HUES48 (cell line): Measurements from ENCODE around the gene LHX6.

Experiments
- H3K27ac ChIP-seq: one replicate; pipeline ENCODE4 v1.7.0; 2013; ENCODE audit warnings: low read depth, low read length, inconsistent platforms
- H3K27me3 ChIP-seq: 2 replicates; pipeline ENCODE4 v1.6.1; 2013; ENCODE audit warnings: mild to moderate bottlenecking, low read length; ENCODE audit not compliant: control insufficient read depth, insufficient read depth
- H3K36me3 ChIP-seq: 2 replicates; pipeline ENCODE4 v1.6.1; 2013; ENCODE audit warnings: low read length; ENCODE audit not compliant: control insufficient read depth, insufficient read depth
- H3K4me1 ChIP-seq: 2 replicates; pipeline ENCODE4 v1.6.1; 2013; ENCODE audit warnings: mild to moderate bottlenecking, low read length; ENCODE audit not compliant: control insufficient read depth, insufficient read depth
- H3K4me3 ChIP-seq: 2 replicates; pipeline ENCODE4 v1.5.1; 2013; ENCODE audit warnings: mild to moderate bottlenecking, low read depth, low read length
- H3K9ac ChIP-seq: 2 replicates; pipeline ENCODE4 v1.6.1; 2013; ENCODE audit warnings: mild to moderate bottlenecking, low read depth, low read length, moderate library complexity
- H3K9me3 ChIP-seq: 2 replicates; pipeline ENCODE4 v1.6.1; 2013; ENCODE audit warnings: low read length; ENCODE audit not compliant: control insufficient read depth, insufficient read depth

LHX6 gene

DNA sequence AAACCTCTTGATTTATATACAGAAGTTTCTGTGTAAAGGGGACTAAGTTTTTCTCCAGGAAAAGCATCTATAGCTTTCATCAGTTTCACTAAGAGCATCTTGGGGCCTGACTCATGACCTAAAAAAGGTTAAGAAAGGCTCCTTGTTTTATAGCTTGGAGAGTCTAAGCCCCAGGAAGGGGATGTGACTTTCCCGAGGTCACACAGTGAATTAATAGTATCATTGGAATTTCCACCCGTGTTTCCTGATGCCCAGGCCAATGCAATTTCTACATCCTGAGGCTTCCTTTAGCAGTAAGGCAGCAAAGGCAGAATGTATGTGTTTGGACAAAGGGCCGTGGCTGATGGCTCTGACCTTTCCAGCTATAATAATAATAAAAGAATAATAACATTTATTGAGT is 60.4 kb downstream of the LHX6 start:
- Histone ChIP-seq H3K27me3 (peaks cover 1% of the 10 kb centered on the region; the same call in 1 of the 2 replicates), H3K4me1 (no peaks in the 10 kb centered on the region), H3K36me3 (no peaks in the 10 kb centered on the region), H3K9ac (no peak overlapping the region), H3K27ac (no peak overlapping the region), H3K4me3 (no peak overlapping the region), H3K9me3 (no peaks in the 10 kb centered on the region)

DNA sequence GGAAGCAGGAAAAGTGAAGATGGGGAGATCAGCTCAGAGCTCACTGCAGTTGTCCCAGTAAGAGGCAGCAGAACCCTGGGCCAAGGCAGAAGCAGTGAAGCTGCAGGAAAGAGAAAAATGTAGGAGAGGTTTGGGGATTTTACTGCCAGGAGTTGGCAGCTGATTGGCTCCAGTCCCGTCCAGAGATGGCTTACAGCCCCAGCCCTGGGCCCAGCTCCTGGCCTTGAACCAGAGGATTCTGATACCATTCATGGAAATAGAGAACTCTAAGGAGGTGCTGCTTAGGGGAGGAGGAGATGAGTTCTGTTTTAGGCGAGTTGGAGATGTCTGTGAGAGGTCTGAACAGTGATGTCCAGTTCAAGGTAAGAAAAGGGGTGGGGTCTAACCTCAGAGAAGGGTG is 64.5 kb downstream of the LHX6 start:
- Histone ChIP-seq H3K27ac (no peak overlapping the region), H3K9me3 (peaks cover 7% of the 10 kb centered on the region; the same call in 1 of the 2 replicates), H3K27me3 (no peaks in the 10 kb centered on the region; the same call in 1 of the 2 replicates), H3K4me1 (no peaks in the 10 kb centered on the region), H3K36me3 (no peaks in the 10 kb centered on the region), H3K4me3 (no peak overlapping the region), H3K9ac (no peak overlapping the region)

- Histone ChIP-seq H3K9ac (no peak overlapping the region), H3K27ac (no peak overlapping the region), H3K4me3 (no peak overlapping the region), H3K4me1 (0 out of 2 replicates have a peak, but pooled peaks cover 4% of the 10 kb centered on the region), H3K27me3 (no peaks in the 10 kb centered on the region; the same call in 1 of the 2 replicates), H3K36me3 (no peaks in the 10 kb centered on the region), H3K9me3 (peaks cover 7% of the 10 kb centered on the region; the same call in 1 of the 2 replicates)
Measured at GRCh38 chr9:122162415-122162814, 66.3 kb downstream of the LHX6 start.

GRCh38 chr9:122159925-122160246 is 68.9 kb downstream of the LHX6 start:
- Histone ChIP-seq H3K4me3 (peak overlapping the region; percentile 81), H3K9ac (no peak overlapping the region), H3K36me3 (no peaks in the 10 kb centered on the region), H3K4me1 (peaks cover 4% of the 10 kb centered on the region; the same call in 1 of the 2 replicates), H3K27me3 (no peaks in the 10 kb centered on the region), H3K27ac (no peak overlapping the region), H3K9me3 (peaks cover 7% of the 10 kb centered on the region; the same call in 1 of the 2 replicates)

- H3K27me3 ChIP-seq = no peaks in the 10 kb centered on the region
- peaks cover 7% of the 10 kb centered on the region; the same call in 1 of the 2 replicates for H3K9me3 ChIP-seq
- no peaks in the 10 kb centered on the region for H3K36me3 ChIP-seq
- H3K4me3 ChIP-seq = peak within 1 kb of the TSS; percentile 81
- peaks cover 4% of the 10 kb centered on the region; the same call in 1 of the 2 replicates for H3K4me1 ChIP-seq
- H3K27ac ChIP-seq = no peak within 1 kb of the TSS
- H3K9ac ChIP-seq = peak within 1 kb of the TSS; percentile 66
Measured at GRCh38 chr9:122159026-122159924, 69.5 kb downstream of the LHX6 start, which contains the start of the genes MORN5 and NDUFA8. Gene MORN5, plus strand, starts transcription at chr9:122159908. Its CDS starts 65 bp downstream, at chr9:122159973. Gene NDUFA8, minus strand, starts transcription at chr9:122159779. Its CDS starts 102 bp downstream, at chr9:122159677.

- no peak overlapping the region for H3K9ac ChIP-seq
- no peaks in the 10 kb centered on the region for H3K27me3 ChIP-seq
- no peak overlapping the region; the same call in 1 of the 2 replicates for H3K4me3 ChIP-seq
- no peak overlapping the region for H3K27ac ChIP-seq
- peaks cover 7% of the 10 kb centered on the region; the same call in 1 of the 2 replicates for H3K9me3 ChIP-seq
- peaks cover 4% of the 10 kb centered on the region; the same call in 1 of the 2 replicates for H3K4me1 ChIP-seq
- no peaks in the 10 kb centered on the region for H3K36me3 ChIP-seq
Measured at GRCh38 chr9:122158202-122158601, 70.6 kb downstream of the LHX6 start.

DNA sequence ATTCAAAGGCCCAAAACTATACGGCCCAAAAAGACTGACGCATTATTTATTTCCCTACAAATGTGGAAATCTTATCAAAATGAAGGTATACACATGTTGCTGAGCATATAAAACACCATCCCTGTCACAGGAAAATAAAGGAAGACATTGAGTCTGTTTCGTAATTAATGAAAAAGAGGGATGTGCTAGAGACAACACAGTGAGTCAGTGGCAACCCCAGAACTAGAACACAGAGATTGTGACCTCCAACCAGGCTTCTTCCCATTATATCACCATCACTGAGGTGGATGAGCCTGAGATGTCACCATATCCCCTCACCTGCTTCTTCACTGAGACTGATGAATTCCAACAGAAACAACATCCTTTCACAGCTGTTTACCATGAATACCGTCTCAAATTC is 73.0 kb downstream of the LHX6 start:
- peaks cover 4% of the 10 kb centered on the region; the same call in 1 of the 2 replicates for H3K4me1 ChIP-seq
- no peaks in the 10 kb centered on the region for H3K27me3 ChIP-seq
- H3K36me3 ChIP-seq = peaks cover 6% of the 10 kb centered on the region
- no peak overlapping the region for H3K9ac ChIP-seq
- H3K4me3 ChIP-seq = no peak overlapping the region
- H3K9me3 ChIP-seq = no peaks in the 10 kb centered on the region
- no peak overlapping the region for H3K27ac ChIP-seq
